Fibroblast of pulmonary artery (primary cell): ENCODE results near the gene HOXB9.

ENCODE experiments used
- DNase-seq: peaks from one replicate; pipeline ENCODE4 v3.0.0-alpha.2; 2010; ENCODE audit warnings: low read depth
- H3K4me3 ChIP-seq: replicated peaks from 2 replicates; pipeline ENCODE4 v1.5.1; 2011; ENCODE audit warnings: low read depth, mild to moderate bottlenecking, control low read depth, low read length, moderate library complexity
- CTCF ChIP-seq: IDR thresholded peaks from 2 replicates; pipeline ENCODE4 v1.5.1; 2011; ENCODE audit warnings: mild to moderate bottlenecking, control low read depth, low read length, inconsistent platforms; ENCODE audit errors: missing control alignments

The HOXB9 gene

GRCh38 chr17:48577330-48577945 is 48.7 kb downstream of the HOXB9 start:
- no peak for TF ChIP-seq CTCF
- H3K4me3 ChIP-seq, result peak overlapping the region; percentile 54
- no peak for DNase-seq

GRCh38 chr17:48576479-48577309 is 49.5 kb downstream of the HOXB9 start:
- H3K4me3 ChIP-seq, result peak overlapping the region; percentile 54
- no peak for TF ChIP-seq CTCF
- DNase-seq, result no peak

- H3K4me3 ChIP-seq, result peak overlapping the region; percentile 17
- DNase-seq, result no peak
- no peak for TF ChIP-seq CTCF
Measured at GRCh38 chr17:48575673-48576478, 50.3 kb downstream of the HOXB9 start.

GRCh38 chr17:48575066-48575582 is 51.0 kb downstream of the HOXB9 start:
- H3K4me3 ChIP-seq, result no peak overlapping the region
- no peak for DNase-seq
- TF ChIP-seq CTCF, result no peak

- no peak for DNase-seq
- TF ChIP-seq CTCF, result no peak
- H3K4me3 ChIP-seq, result no peak overlapping the region
Measured at GRCh38 chr17:48574505-48575065, 51.6 kb downstream of the HOXB9 start.

- TF ChIP-seq CTCF, result no peak
- no peak overlapping the region for H3K4me3 ChIP-seq
- DNase-seq, result no peak
Measured at GRCh38 chr17:48571826-48572417, 54.2 kb downstream of the HOXB9 start.
